GM12878 (cell line): ENCODE data around the gene NT5E.

Experiments
- BRCA1 ChIP-seq: IDR thresholded peaks from 2 replicates; pipeline ENCODE4 v1.6.1; 2011; ENCODE audit warnings: low read depth, low read length, improper control_type of control experiment
- FOXM1 ChIP-seq: IDR thresholded peaks from 2 replicates; pipeline ENCODE4 v1.6.1; 2012; ENCODE audit warnings: low read depth, mild to moderate bottlenecking, inconsistent platforms, low read length, moderate library complexity
- NFIC ChIP-seq: IDR thresholded peaks from 2 replicates; pipeline ENCODE4 v1.6.1; 2012; ENCODE audit warnings: low read depth, mild to moderate bottlenecking, inconsistent platforms, low read length, moderate library complexity
- REST ChIP-seq: IDR thresholded peaks from 2 replicates; pipeline ENCODE4 v1.6.1; 2012; ENCODE audit warnings: mild to moderate bottlenecking, low read depth, low read length
- SIX5 ChIP-seq: IDR thresholded peaks from 2 replicates; pipeline ENCODE4 v1.6.1; 2011; ENCODE audit warnings: mild to moderate bottlenecking, low read depth, low read length, moderate library complexity; ENCODE audit not compliant: severe bottlenecking
- SUZ12 ChIP-seq: fragments of 200-600 bp; sonication (generic); IDR thresholded peaks from one replicate; pipeline ENCODE4 v1.6.1; 2018; ENCODE audit warnings: antibody characterized with exemption, mild to moderate bottlenecking; ENCODE audit not compliant: unreplicated experiment
- TF ChIP-seq, protein P1 (sequence below), 3 experiments: IDR thresholded peaks in 2 of 3; conservative IDR thresholded peaks in 1 of 3; 2 replicates each; pipeline ENCODE4 v1.5.1; 2011; ENCODE audit warnings: low read depth in 3 of 3, low read length in 3 of 3, mild to moderate bottlenecking in 3 of 3, control low read depth in 2 of 3, moderate library complexity in 2 of 3, inconsistent platforms in 1 of 3, mixed read lengths in 1 of 3; ENCODE audit not compliant: control insufficient read depth in 2 of 3, insufficient read depth in 1 of 3; ENCODE audit errors: extremely low read depth in 1 of 3

DNA sequence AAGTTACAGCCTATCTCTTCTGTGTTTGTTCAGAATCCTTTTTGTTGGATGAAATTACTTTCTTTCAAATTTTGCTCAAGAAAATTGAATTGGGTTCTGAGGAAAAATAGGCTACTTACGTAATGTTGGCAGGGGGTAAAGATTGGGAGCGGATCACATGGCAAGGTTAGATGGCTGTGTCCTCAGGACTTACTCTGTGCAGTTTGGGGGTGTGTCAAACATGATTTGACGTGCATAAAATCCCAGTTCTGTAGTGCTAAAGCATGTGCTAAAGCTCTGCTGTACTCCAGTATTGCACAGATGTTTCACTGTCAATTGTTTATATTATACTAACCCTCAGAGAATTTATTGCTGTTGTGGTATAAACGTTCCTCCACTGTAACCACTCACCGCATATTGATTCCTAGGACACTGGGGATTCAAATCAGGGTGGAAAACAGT lies 2.6 kb downstream of the NT5E start:
- TF ChIP-seq FOXM1 (no peak), NFIC (no peak), REST (no peak), BRCA1 (no peak), SUZ12 (no peak), SIX5 (no peak)
- TF ChIP-seq, protein P1, sequence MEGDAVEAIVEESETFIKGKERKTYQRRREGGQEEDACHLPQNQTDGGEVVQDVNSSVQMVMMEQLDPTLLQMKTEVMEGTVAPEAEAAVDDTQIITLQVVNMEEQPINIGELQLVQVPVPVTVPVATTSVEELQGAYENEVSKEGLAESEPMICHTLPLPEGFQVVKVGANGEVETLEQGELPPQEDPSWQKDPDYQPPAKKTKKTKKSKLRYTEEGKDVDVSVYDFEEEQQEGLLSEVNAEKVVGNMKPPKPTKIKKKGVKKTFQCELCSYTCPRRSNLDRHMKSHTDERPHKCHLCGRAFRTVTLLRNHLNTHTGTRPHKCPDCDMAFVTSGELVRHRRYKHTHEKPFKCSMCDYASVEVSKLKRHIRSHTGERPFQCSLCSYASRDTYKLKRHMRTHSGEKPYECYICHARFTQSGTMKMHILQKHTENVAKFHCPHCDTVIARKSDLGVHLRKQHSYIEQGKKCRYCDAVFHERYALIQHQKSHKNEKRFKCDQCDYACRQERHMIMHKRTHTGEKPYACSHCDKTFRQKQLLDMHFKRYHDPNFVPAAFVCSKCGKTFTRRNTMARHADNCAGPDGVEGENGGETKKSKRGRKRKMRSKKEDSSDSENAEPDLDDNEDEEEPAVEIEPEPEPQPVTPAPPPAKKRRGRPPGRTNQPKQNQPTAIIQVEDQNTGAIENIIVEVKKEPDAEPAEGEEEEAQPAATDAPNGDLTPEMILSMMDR (IDR thresholded peaks at IDR 0.05 in 2 of 3, conservative IDR thresholded peaks at IDR 0.05 in 1 of 3; ENCODE audit: control insufficient read depth in 2 of 3, extremely low read depth in 1 of 3, insufficient read depth in 1 of 3, low read depth in 3 of 3, low read length in 3 of 3), result no peak
